ENCODE results near the gene TC2N.
"Not testable (repeated sequence)": the region's sequence is repeated elsewhere in the genome, so short reads cannot be mapped to it uniquely, and the experiment has no call there.

The TC2N gene

GRCh38 chr14:91867316-91867988 is at the start of gene TC2N:
TC2N (minus strand) TSS chr14:91867536; CDS start chr14:91813769, 53,767 bp downstream.
- no peak for DNase-seq

GRCh38 chr14:91912035-91912434 is 44.7 kb upstream of the TC2N start:
- DNase-seq: no peak

- peak; percentile 70 for DNase-seq
These were observed 44.2 kb upstream of the TC2N start for GRCh38 chr14:91911474-91912032.

- no peak for DNase-seq
These were observed 42.9 kb upstream of the TC2N start for GRCh38 chr14:91910196-91910595.

- DNase-seq: no peak
These were observed 39.0 kb upstream of the TC2N start for GRCh38 chr14:91906374-91906773.

GRCh38 chr14:91904956-91905645 is 37.8 kb upstream of the TC2N start:
- no peak for DNase-seq

GRCh38 chr14:91904483-91904882 is 37.1 kb upstream of the TC2N start:
- DNase-seq: no peak

- no peak for DNase-seq
These were observed 35.7 kb upstream of the TC2N start for GRCh38 chr14:91903070-91903469.

- no peak for DNase-seq
These were observed 35.0 kb upstream of the TC2N start for GRCh38 chr14:91902336-91902735.

- DNase-seq: no peak
These were observed 34.3 kb upstream of the TC2N start for GRCh38 chr14:91901449-91902226.

- no peak for DNase-seq
These were observed 32.5 kb upstream of the TC2N start for GRCh38 chr14:91899806-91900205.

- no peak for DNase-seq
These were observed 31.9 kb upstream of the TC2N start for GRCh38 chr14:91899213-91899612.

- DNase-seq: no peak
These were observed 31.0 kb upstream of the TC2N start for GRCh38 chr14:91898372-91898771.

- not testable (repeated sequence) for DNase-seq
These were observed 30.4 kb upstream of the TC2N start for GRCh38 chr14:91897716-91898115.

GRCh38 chr14:91897106-91897701 is 29.9 kb upstream of the TC2N start:
- DNase-seq: no peak

GRCh38 chr14:91896419-91896818 is 29.1 kb upstream of the TC2N start:
- no peak for DNase-seq

- DNase-seq: no peak
These were observed 26.3 kb upstream of the TC2N start for GRCh38 chr14:91893669-91894068.

- DNase-seq: peak; percentile 35
These were observed 25.7 kb upstream of the TC2N start for GRCh38 chr14:91893007-91893406.

- DNase-seq: no peak
These were observed 24.4 kb upstream of the TC2N start for GRCh38 chr14:91891721-91892220.

- no peak for DNase-seq
These were observed 23.8 kb upstream of the TC2N start for GRCh38 chr14:91891101-91891500.

GRCh38 chr14:91890291-91890749 is 23.0 kb upstream of the TC2N start:
- DNase-seq: no peak

GRCh38 chr14:91889477-91890211 is 22.3 kb upstream of the TC2N start:
- DNase-seq: no peak

Data from hematopoietic multipotent progenitor cell treated with erythropoietin and hydrocortisone succinate and interleukin-3 and kit ligand, for 8 days (in vitro differentiated cells).